K562 (cell line): ENCODE data around the gene RFLNA. TPM values are rescaled to one million over a fixed set of nuclear protein-coding genes. Genes with fewer than 3 reads are reported as not detected.

Source experiments
- ARID3B ChIP-seq: fragments of 250-450 bp; sonication (Bioruptor Pico); IDR thresholded peaks from 2 replicates; pipeline ENCODE4 v1.4.0; 2020; ENCODE audit warnings: borderline replicate concordance
- ATF1 ChIP-seq, 2 experiments: fragments of 450-650 bp in 1 of 2; IDR thresholded peaks; 2 replicates each; pipeline ENCODE4 v1.6.1; 2016; ENCODE audit warnings: missing compliant biosample characterization in 1 of 2, missing genetic modification characterization in 1 of 2
- BRD9 ChIP-seq: fragments of 450-650 bp; IDR thresholded peaks from 2 replicates; pipeline ENCODE4 v1.6.1; 2018; ENCODE audit warnings: low read depth; ENCODE audit not compliant: partially characterized antibody
- CREBBP ChIP-seq: IDR thresholded peaks from one replicate; pipeline ENCODE4 v1.6.1; 2012; ENCODE audit warnings: low read depth, mild to moderate bottlenecking, control low read depth, inconsistent platforms, low read length
- GMEB1 ChIP-seq: fragments of 250-450 bp; sonication (Bioruptor Pico); IDR thresholded peaks from 2 replicates; pipeline ENCODE4 v1.4.0; 2020; ENCODE audit warnings: mild to moderate bottlenecking
- IRF2 ChIP-seq: sonication (generic); formaldehyde crosslinking; IDR thresholded peaks from 2 replicates; pipeline ENCODE4 v1.8.1; 2022; ENCODE audit warnings: mild to moderate bottlenecking, missing genetic modification reagents
- IRF9 ChIP-seq: fragments of 450-650 bp; IDR thresholded peaks from 2 replicates; pipeline ENCODE4 v1.6.1; 2016; ENCODE audit warnings: missing biosample characterization, missing genetic modification characterization
- JUNB ChIP-seq: fragments of 450-650 bp; formaldehyde crosslinking; conservative IDR thresholded peaks from 2 replicates; pipeline ENCODE4 v1.4.0; 2020; ENCODE audit warnings: mild to moderate bottlenecking
- NR3C1 ChIP-seq: sonication (generic); formaldehyde crosslinking; IDR thresholded peaks from 2 replicates; pipeline ENCODE4 v1.8.1; 2022; ENCODE audit warnings: missing genetic modification reagents
- PKNOX1 ChIP-seq: fragments of 450-650 bp; IDR thresholded peaks from 2 replicates; pipeline ENCODE4 v1.6.1; 2016
- RBM17 ChIP-seq: fragments of 200-400 bp; formaldehyde crosslinking; IDR thresholded peaks from 2 replicates; pipeline ENCODE4 v1.6.1; 2017; ENCODE audit warnings: low read depth, mild to moderate bottlenecking, low read length, borderline replicate concordance
- XRCC3 ChIP-seq: fragments of 450-650 bp; IDR thresholded peaks from 2 replicates; pipeline ENCODE4 v1.6.1; 2017; ENCODE audit warnings: mild to moderate bottlenecking, moderate library complexity
- ZBTB11 ChIP-seq, 3 experiments: fragments of 200-800 bp in 1 of 3; fragments of 250-450 bp in 1 of 3; fragments of 450-650 bp in 1 of 3; sonication (Bioruptor Pico) in 1 of 3; sonication (Bioruptor generic) in 1 of 3; formaldehyde crosslinking in 1 of 3; IDR thresholded peaks; 2 replicates each; pipeline versions ENCODE4 v1.6.1 to v1.8.0; 2016 to 2022; ENCODE audit warnings: mild to moderate bottlenecking in 2 of 3, missing genetic modification characterization in 2 of 3, missing compliant biosample characterization in 1 of 3, moderate library complexity in 1 of 3
- ZKSCAN3 ChIP-seq: fragments of 250-450 bp; sonication (Bioruptor Pico); IDR thresholded peaks from 2 replicates; pipeline ENCODE4 v1.4.0; 2020
- ZNF133 ChIP-seq: fragments of 250-450 bp; sonication (Bioruptor Pico); IDR thresholded peaks from 2 replicates; pipeline ENCODE4 v1.4.0; 2020; ENCODE audit warnings: mild to moderate bottlenecking
- ZNF184 ChIP-seq: sonication (generic); formaldehyde crosslinking; IDR thresholded peaks from 2 replicates; pipeline ENCODE4 v1.5.0; 2020; ENCODE audit warnings: missing genetic modification reagents
- ZNF23 ChIP-seq: fragments of 250-450 bp; sonication (Bioruptor Pico); IDR thresholded peaks from 2 replicates; pipeline ENCODE4 v1.4.0; 2020; ENCODE audit warnings: mild to moderate bottlenecking
- ZNF274 ChIP-seq: IDR thresholded peaks from 2 replicates; pipeline ENCODE4 v1.6.1; 2011; ENCODE audit warnings: low read depth, mild to moderate bottlenecking, low read length, moderate library complexity, borderline replicate concordance
- ZSCAN32 ChIP-seq: fragments of 450-650 bp; formaldehyde crosslinking; IDR thresholded peaks from 2 replicates; pipeline ENCODE4 v1.4.0; 2020; ENCODE audit warnings: mild to moderate bottlenecking, moderate library complexity
- polyA plus RNA-seq, 8 experiments: library from polyadenylated mRNA; depleted of rRNA in 4 of 8; stranded (reverse) in 5 of 8; unstranded in 3 of 8; fragments of >200 nt; fragmentation: Nextera tagmentation in 2 of 8; fragmentation: Illumina TruSeq in 1 of 8; extraction: Ambion mirVana in 2 of 8; extraction: Trizol in 1 of 8; gene quantifications; 2 replicates each; pipeline versions ENCODE4 v1.2.1 to v1.2.3, GENCODE V29; 2011 to 2014; ENCODE audit warnings: inconsistent platforms in 1 of 8, missing spikeins in 1 of 8
- total RNA-seq, 7 experiments: library from RNA; depleted of rRNA in 6 of 7; stranded (reverse); fragments of >200 nt in 6 of 7; fragmentation: Illumina TruSeq in 2 of 7; extraction: Trizol in 2 of 7; gene quantifications; 2 replicates each; pipeline versions ENCODE4 v1.2.1 to v1.2.3, GENCODE V29; 2011 to 2021; ENCODE audit warnings: low replicate concordance in 1 of 7

Gene RFLNA
- total and polyA plus RNA-seq, 9 of the 15 experiments (the other 6 are each of a cell fraction or from before 2014, with no cell fraction given), result not detected

GRCh38 chr12:124259154-124260066, 35.5 kb upstream of the RFLNA start (continued):
- no peak for TF ChIP-seq ZNF23
- TF ChIP-seq RBM17, result no peak
- no peak for TF ChIP-seq ZNF274
- no peak for TF ChIP-seq NR3C1 (CRISPR knock-in tag)
- TF ChIP-seq PKNOX1, result peak; percentile 39
- no peak for TF ChIP-seq CREBBP
- TF ChIP-seq ZSCAN32 (CRISPR knock-in tag), result no peak
- TF ChIP-seq ZNF184 (CRISPR knock-in tag), result no peak
- TF ChIP-seq IRF2 (CRISPR knock-in tag), result no peak
- TF ChIP-seq ZNF133 (CRISPR knock-in tag), result no peak
- no peak for TF ChIP-seq BRD9
- TF ChIP-seq ZKSCAN3 (CRISPR knock-in tag), result no peak
- no peak for TF ChIP-seq XRCC3
- TF ChIP-seq GMEB1, result no peak
- TF ChIP-seq JUNB (CRISPR knock-in tag), result no peak
- peak; percentile 65 for TF ChIP-seq IRF9
- 0 out of 6 replicates have a peak, but pooled peaks of 1 of the 3 experiments have one; percentile 37 for TF ChIP-seq ZBTB11 (CRISPR knock-in tag; IDR thresholded peaks at IDR 0.05)
- no peak for TF ChIP-seq ATF1 (CRISPR knock-in tag; IDR thresholded peaks at IDR 0.05)
- peak; percentile 86 for TF ChIP-seq ATF1 (tag; IDR thresholded peaks at IDR 0.05)
- no peak for TF ChIP-seq ARID3B
